HG02571 (cell line): ENCODE results near the gene DOCK4.
A peak's percentile ranks its signal among the peaks of the same experiment; 100 is the strongest.

Experiments used
- ATAC-seq: cut with Tn5 transposase; IDR thresholded peaks from one replicate; pipeline ENCODE4 v1.9.1; 2021; ENCODE audit warnings: mild to moderate bottlenecking, moderate library complexity; ENCODE audit not compliant: unreplicated experiment

The DOCK4 gene

DNA sequence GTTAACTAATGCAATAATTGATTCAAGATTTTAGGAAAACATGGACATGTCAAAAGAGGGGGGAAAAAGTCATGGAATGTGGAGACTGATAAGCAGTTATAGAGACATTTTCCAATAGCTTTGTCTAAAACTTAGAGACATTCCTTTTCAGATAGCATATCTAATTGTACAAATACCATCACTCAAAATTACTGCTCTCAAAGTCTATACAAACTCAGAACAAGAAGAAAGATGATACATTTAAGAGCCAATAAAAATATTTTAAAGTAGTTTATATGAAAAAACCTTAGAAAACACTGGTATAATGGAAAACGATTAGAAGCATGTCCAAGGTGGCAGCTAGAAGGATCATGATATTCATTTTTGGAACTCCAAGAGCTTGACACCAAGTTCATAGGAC is 146.5 kb downstream of the DOCK4 start:
- ATAC-seq = no peak

DNA sequence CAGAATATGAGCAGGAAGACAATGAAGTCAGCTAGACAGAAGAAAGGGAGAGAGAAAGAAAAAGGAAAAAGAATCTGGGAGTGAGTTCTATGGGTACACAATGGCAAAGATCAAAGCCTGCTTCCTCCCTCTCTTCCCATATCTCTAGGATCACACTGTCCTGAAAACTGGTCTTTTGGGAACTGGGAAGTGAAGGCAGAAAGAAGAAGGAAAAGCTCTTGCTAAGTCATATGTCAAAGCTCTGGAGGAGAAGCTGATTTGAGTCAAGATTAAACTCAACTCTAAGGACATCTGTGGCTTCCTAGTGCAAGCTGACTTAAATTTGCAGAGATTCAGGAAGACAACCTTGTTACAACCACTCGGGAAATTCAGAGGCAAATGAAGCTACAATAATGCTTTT is 147.5 kb downstream of the DOCK4 start:
- no peak for ATAC-seq

DNA sequence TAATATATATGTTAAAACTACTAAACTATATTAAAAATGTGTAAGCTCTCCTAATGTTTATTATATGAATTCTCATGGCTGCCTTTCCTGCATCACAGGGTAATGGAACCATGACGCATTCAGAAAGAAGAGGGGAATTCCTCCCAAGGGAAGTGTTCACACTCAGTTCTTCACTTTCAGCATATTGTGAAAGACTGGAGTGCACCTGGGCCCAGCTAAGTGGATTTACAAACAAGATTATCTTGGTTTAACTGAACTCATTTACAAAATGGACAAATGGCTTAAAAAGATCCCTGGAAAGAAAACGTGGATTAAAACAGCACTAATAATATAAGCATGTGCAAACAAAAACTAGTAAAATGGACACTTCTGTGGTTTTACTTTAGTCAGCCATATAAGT is 149.8 kb downstream of the DOCK4 start:
- ATAC-seq = peak; percentile 92

DNA sequence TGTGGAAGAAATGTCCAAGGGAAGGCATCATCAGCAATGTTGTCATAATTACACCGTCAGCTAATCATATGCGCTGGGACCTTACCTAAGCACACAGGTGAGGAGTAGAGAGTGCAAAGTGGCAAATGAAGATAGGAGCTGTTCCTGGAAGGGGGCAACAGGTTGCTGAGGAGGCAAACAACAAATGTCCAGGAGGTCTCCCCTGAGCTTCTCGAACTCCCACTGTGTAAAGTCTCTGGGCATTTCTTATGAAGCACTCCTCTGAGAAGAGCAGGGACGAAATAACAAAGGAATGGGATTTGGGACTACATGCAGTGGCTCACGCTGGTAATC is 152.5 kb downstream of the DOCK4 start:
- no peak for ATAC-seq

DNA sequence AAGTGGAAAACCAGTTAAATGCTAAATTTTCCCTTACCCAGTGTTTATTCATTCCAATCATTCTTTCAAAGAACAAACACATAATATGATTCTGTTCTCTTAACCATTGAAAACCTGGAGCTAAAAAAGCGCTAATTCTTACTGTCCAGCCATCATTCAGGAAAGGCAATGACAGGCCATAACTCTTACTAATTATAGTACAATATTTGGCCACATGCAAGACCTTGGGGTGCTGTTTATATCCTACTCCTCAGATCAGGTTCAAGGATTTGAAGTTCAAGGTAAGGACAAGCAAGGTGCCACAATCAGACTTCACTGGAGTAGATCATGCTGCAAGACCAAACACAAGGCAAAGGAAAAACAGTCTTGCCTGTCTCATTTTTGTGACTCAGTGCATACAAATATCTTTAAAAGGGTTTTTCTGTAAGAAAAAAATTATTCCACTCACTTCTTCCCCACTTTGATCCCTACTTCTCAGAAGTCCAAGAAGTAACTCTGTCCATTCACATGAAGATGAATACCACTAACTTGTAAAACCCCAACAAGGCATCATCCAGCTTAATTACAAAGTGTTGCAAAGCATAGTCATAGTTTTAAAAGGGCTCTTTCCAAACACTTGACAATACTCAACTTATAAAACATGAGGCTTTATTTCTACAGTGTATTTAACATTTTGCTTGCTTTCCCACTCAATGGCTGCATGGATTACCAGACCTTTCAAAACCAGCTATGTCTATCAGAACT is 153.0 kb downstream of the DOCK4 start:
- no peak for ATAC-seq

DNA sequence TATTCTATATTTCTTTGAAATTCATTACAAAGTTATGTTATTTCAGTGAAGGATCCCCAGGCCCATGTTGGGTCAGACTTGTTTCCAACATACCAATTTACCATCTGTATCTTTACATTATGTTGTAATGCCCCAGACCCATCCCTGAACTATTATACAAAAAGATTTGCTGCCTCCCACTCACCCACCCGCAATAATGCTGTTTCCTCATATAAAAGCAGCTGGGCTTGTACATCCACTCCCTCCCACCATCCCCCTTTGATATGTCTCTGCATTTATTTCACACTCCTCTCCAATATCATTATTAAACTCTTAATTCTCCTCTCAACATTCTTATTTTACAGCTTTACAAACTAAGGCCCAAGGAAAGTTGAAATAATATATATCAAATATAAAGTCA is 153.7 kb downstream of the DOCK4 start:
- no peak for ATAC-seq

DNA sequence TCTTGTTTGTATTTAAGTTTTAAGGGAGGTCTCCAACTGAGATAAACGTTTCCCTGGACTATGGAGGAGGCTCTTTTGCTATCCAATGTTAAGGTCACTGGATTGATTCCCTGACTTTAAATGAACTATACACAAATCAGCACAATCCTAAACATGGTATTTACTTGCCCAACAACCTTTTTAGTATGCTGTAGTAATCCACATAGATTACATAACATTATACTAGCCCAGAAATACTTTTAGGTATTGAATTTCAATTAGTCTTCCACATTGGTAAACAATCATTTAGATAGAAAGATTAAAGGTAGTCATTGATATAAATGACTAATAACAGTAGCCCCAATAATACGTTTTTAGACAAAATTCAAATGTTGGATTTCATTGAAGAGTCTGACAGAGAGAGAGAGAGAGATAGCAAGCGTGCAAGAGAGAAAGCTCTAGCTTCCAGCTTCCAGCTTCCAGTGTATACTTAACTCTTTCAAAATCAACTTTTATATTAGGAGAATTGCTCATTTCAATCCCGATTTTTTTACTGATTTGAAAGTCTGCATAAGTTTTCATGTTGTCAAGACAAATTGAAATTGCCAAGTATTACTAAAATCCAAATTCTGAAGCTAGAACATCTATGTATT is 155.8 kb downstream of the DOCK4 start:
- no peak for ATAC-seq

DNA sequence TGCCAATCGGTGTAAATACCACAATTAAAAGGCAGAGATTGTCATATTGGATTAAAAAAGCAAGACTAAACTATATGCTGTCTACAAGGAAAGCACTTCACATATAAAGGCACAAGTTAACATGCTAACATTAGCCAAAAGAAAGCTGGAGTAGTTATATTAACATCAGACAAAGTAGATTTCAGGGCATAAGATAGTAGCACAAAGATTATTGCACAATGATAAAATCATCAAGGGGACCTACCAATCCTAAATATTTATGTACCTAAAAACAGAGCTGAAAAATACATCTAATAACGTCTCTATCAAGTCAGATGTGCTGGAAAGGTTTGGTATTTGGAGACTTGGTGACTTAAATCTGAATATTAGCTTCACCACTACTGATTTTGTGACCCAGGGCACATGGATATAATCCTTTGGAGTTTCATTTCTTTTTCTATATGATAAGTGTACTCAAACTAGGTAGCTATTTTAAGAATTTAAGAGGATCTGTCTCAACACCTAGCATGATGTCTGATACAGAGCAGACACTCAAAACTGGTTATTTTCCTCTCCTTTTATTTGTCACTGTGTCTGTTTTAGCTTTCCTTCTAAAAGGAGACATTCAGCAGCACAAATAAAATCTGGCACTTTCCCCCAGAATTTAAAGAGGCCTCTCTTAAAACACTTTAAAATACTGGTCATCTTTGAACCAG is 156.5 kb downstream of the DOCK4 start:
- ATAC-seq = no peak

DNA sequence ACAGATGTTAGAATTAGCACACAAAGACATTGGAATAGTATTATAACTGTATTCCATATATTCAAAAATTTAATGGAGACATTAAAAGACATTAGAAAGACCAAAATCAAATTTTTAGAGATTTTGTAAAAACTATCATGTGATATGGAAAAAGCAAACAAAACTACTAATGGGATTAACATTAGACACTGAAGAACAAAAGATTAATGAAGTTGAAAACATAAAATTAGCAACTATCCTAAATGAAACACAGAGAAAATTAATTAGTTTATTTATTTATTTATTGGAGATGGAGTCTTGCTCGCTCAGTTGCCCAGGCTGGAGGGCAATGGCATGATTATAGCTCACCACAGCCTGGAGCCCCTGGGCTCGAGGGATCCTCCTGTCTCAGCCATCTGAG is 158.8 kb downstream of the DOCK4 start:
- no peak for ATAC-seq

DNA sequence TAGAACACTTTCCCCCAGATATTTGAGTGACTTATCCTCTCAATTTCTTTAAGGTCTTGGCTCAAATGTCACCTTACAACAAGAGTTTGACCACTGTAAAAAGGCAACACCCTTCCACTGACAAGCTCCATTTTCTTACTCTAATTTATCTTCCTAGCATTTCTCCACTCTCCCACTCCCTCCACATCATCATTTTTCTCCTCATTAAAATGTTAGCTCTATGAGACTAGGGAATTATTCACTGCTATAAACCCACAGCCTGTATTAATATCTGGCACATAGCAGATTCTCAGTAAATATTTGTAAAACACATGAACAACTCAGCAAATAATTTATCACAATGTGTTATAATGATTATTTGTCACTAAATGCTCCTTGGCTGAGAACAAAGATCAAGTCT is 161.0 kb downstream of the DOCK4 start:
- no peak for ATAC-seq

DNA sequence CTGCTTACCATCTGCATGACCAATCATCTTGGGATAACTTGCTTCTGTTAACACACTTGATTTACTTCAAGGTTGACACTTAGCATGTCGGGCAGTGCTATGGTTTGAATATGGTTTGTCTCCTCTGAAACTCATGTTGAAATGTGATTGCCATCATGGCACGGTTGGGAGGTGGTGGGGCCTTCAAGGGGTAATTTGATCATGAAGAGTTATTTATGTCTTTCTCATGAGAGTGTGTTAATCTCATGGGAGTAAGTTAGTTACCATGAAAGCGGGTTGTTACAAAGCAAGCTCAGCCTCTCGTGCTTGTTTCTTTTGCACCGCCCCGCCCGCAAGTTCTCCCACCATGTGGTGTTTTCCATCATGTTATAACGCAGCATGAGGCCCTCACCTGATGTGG is 163.6 kb downstream of the DOCK4 start:
- no peak for ATAC-seq

DNA sequence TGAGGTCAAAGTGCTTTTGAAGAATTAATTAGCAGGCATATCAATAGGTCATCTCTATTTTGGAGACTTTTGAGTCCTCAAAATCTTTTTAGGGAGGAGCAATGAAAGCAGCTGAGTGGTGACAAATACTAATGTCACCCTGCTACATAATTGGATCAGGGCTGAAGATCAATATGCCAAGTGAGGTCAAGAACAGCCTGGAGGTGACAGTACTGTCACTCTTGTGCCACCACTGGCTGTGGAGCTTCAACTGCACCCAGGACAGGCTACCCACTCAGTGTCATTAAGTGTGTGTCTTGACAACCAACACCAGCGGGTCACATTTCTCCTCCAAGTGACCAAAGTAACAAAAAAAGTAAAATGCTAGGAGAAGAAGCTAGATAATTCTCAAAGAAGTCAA is 167.8 kb downstream of the DOCK4 start:
- ATAC-seq = no peak

DNA sequence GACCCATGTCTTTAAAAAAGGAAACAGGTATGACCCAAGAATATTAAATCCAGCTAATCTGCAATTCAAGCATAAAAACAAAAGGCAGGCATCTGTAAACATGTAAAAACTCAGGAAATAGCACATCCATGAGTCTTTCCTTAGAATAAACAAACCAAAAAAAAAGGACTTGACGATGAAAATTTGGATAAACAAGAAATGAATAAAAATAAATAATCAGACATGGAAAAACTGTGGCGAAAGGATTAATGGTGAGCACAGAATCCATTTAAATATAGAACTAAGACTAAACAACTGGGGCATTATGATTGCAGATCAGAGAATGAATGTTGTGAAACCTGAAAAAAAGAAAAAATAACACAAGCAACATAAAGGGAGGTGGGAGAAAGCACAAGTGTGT is 170.1 kb downstream of the DOCK4 start:
- no peak for ATAC-seq

DNA sequence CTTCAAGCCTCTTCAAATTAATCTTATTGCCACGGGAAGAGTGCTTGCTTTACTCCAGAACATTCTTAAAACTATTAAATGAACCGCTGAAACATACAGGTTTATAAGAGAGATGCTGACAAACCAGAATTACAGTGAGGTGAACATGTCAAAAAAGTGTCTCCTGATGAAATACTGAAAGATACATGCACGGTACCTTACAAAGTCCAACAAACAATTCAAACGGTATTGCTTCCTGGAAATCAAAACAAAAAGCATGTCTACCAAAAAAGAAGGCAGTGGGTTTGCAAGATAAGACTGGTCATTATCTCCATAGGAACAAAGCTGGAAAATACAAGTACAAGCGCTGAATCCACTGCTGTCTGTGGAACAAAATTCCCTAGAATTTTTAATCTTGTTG is 174.5 kb downstream of the DOCK4 start:
- ATAC-seq = no peak

DNA sequence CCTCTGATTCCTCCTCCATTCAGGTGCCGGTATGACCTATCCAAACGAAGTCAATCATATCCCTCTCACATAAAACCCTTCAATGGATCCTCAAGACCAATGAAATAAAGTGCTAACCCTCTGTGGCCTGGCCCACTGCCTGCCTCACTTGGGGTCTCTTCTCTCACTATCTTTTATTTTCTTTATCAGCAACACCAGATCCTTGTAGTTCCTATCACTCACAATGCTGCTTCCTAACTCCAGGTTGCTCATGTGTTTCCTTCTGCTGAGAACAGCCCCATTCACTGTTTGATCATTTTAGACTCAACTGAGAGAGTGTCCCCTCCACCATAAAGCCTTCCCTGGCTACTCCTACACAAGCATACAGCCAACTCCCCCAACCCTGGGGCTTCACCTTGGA is 180.6 kb downstream of the DOCK4 start:
- ATAC-seq = no peak

DNA sequence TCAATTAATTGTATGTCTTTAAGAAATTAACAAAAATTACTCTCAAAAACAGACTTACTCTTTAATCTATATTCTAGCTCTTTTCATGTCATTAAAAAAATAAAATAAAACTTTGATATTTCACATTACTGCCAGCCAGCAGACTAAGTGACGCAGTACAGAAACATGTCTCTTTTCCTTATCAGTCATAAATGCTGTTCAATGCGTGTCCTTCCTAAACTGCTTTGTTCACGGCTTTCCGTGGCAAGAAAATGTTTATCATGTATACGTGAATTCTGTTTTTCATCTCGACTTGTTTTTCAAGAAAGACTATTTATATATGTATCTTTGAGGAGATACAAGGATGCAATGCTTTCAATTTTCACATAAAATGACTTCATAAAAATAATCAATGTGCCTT is 182.4 kb downstream of the DOCK4 start:
- ATAC-seq = no peak

DNA sequence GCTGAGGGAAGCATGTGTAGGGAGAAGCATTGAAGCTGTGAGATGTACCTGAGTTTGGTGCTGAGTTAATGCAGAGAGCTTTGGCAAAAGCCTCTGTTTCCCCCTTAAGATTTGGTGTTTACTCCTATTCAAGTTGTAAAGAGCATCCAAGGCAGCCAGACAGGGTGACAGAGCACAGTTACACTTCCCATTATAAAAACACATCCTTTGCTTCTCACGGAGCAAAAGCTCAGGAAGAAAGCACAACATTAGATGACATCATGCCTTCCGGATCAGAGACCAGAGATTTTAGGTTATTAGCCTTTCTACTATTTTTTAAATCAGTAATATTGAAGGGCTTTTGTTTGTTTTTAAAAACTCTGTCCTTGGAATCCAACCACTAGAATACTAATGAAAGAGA is 182.9 kb downstream of the DOCK4 start:
- no peak for ATAC-seq

DNA sequence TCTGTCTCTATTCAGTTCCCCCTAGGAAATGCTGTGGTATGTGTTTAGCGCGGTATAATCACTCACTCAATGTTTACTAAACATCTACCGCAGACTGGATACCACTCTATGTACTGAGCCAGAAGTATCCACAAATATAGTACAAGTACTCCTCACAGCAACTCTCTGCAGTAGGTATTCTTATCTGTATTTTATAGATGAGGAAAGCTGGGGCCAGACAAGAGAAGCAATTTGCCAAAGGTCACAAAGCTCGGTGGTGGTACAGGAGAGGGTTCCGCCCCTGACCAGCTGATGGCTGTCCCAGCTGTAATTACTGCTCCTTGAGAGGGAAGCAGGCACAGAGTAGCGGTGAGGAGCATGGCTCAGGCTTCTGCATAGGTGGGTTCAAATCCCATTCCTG is 184.1 kb downstream of the DOCK4 start:
- ATAC-seq = no peak

DNA sequence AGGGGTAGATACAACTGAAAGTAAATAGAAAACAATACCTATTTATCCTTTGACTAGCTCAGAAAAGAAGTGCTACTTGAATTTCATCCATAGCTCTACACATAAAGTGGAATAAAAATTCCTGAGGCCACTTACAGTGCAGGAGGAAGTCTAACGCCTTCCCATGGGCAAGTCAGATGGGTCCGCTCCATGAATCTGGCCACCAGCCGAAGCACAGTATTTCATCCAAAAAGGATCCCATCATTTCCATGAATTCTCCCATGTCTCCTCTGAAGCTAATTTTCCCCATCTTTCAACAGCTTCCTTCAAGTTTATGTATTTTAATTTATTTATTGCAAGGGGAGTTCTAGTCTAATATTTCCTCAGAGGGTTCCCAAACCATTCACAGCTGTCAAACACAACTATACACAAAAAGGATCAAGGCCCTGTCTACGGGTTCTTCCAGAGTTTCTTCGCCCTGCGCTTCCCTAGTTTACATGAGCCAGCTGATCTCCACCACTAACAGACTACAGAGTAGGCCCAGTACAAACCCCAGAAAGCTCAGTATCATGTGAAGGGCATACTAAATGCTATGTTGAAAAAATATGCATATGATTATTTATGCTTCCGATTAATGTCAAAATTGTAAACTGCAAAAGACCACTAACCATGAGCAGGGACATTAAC is 184.7 kb downstream of the DOCK4 start:
- ATAC-seq = no peak

DNA sequence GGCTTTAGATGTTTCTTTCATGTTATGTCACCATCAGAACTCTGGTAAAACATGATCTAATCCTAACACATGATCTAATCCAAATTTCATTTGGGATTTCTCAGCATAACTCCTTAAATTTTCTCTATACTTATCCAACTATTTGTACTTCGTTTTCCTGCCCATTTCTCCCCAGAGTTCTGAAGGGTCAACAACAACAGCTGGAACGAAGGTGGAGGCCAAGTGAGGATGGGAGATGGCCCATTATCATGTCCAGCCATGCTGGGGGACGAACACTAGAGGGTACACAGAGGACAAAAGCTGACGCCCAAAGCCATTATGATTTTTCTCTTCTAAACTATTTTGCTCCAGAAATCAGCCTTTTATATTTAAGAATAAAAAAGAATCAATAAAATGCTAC is 185.4 kb downstream of the DOCK4 start:
- ATAC-seq = no peak

DNA sequence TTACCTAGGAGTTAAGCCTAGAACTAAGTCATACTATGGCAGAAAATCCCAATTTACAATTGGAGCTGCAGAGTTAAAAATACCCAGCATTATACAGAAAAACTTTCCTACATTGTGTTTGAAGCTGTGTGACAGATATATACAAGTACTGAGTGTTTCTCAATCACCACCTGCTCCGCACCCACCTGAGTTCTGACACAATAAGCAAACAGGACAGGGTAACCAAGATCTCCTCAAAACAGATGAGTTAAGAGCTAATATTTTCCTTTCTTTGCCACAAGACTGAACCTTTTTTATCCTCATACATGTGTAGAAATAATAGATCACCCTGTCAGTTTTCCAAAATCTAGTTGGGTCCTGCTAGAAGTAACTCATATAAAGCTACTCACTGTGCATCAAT is 186.3 kb downstream of the DOCK4 start:
- no peak for ATAC-seq
